ENCODE measurements around the gene RPS6KA1. TPM values are rescaled to one million over a fixed set of nuclear protein-coding genes. Genes with fewer than 3 reads are reported as not detected.
A peak's percentile ranks its signal among the peaks of the same experiment; 100 is the strongest.
"Not testable (repeated sequence)": the region's sequence is repeated elsewhere in the genome, so short reads cannot be mapped to it uniquely, and the experiment has no call there.

RPS6KA1 gene
- total RNA-seq: 1 to 10 TPM; 7.4 to 9.3 TPM
- long read RNA-seq, partial matches to known transcripts: 1 of 2 reads
- long read RNA-seq, other reads (novel, unspliced or antisense): 0 of 2 reads

GRCh38 chr1:26529655-26530409, at the start of gene RPS6KA1:
TSS of gene RPS6KA1 (plus strand) at chr1:26529761. CDS start at chr1:26529921, 160 bp downstream.
- DNase-seq (peak; percentile 67), ATAC-seq (peak; percentile 80 to 88)
- intact Hi-C loops (cut with DNase I): no loop called here

GRCh38 chr1:26482921-26483320, 46.6 kb upstream of the RPS6KA1 start:
- intact Hi-C loops (cut with DNase I): no loop called here
- ATAC-seq (no peak), DNase-seq (no peak)

GRCh38 chr1:26483980-26484379, 45.6 kb upstream of the RPS6KA1 start:
- DNase-seq (no peak), ATAC-seq (no peak)
- intact Hi-C loops (cut with DNase I): no loop called here

- intact Hi-C loops (cut with DNase I): no loop called here
- no peak for ATAC-seq
Measured at GRCh38 chr1:26490155-26490554, 39.4 kb upstream of the RPS6KA1 start.

GRCh38 chr1:26493267-26493666, 36.3 kb upstream of the RPS6KA1 start:
- intact Hi-C loops (cut with DNase I): no loop called here
- ATAC-seq (no peak), DNase-seq (no peak)

More at GRCh38 chr1:26490155-26490554, 39.4 kb upstream of the RPS6KA1 start:
- DNase-seq: no peak

- no peak for ATAC-seq
- intact Hi-C loops (cut with DNase I): no loop called here
Measured at GRCh38 chr1:26493938-26494337, 35.6 kb upstream of the RPS6KA1 start.

GRCh38 chr1:26496861-26497260, 32.7 kb upstream of the RPS6KA1 start:
- ATAC-seq: no peak
- DNase-seq: no peak
- intact Hi-C loops (cut with DNase I): no loop called here

More at GRCh38 chr1:26493938-26494337, 35.6 kb upstream of the RPS6KA1 start:
- no peak for DNase-seq

- intact Hi-C loops (cut with DNase I): no loop called here
- ATAC-seq: no peak
- DNase-seq: no peak
Measured at GRCh38 chr1:26498894-26499293, 30.7 kb upstream of the RPS6KA1 start.

GRCh38 chr1:26500488-26501175, 28.9 kb upstream of the RPS6KA1 start:
- peak; percentile 69 for DNase-seq
- intact Hi-C loops (cut with DNase I): loop anchor here in 1 of 2 donors (2.0 to 10.0 kb wide), 2 partner anchors 28 to 284 kb away; partner anchors contain the start of genes HMGN2 and PIGV
- peak; percentile 95 for ATAC-seq

GRCh38 chr1:26510711-26511110, 18.9 kb upstream of the RPS6KA1 start:
- ATAC-seq; DNase-seq; intact Hi-C loops (cut with DNase I): not testable (repeated sequence)

- DNase-seq; intact Hi-C loops (cut with DNase I); ATAC-seq: not testable (repeated sequence)
Measured at GRCh38 chr1:26515836-26516235, 13.7 kb upstream of the RPS6KA1 start.

- ATAC-seq: no peak
- intact Hi-C loops (cut with DNase I): no loop called here
- DNase-seq: no peak
Measured at GRCh38 chr1:26516987-26517765, 12.4 kb upstream of the RPS6KA1 start.

- DNase-seq (no peak), ATAC-seq (no peak)
- intact Hi-C loops (cut with DNase I): no loop called here
Measured at GRCh38 chr1:26517766-26518049, 11.9 kb upstream of the RPS6KA1 start.

GRCh38 chr1:26518355-26518754, 11.2 kb upstream of the RPS6KA1 start:
- DNase-seq (no peak), ATAC-seq (no peak)
- intact Hi-C loops (cut with DNase I): no loop called here

- DNase-seq (no peak), ATAC-seq (no peak)
- intact Hi-C loops (cut with DNase I): no loop called here
Measured at GRCh38 chr1:26520339-26520738, 9.2 kb upstream of the RPS6KA1 start.

GRCh38 chr1:26521669-26522030, 7.9 kb upstream of the RPS6KA1 start:
- DNase-seq: no peak
- ATAC-seq: no peak
- intact Hi-C loops (cut with DNase I): no loop called here

GRCh38 chr1:26522073-26522472, 7.5 kb upstream of the RPS6KA1 start:
- DNase-seq (no peak), ATAC-seq (no peak)
- intact Hi-C loops (cut with DNase I): no loop called here

- intact Hi-C loops (cut with DNase I): no loop called here
- DNase-seq: no peak
- no peak for ATAC-seq
Measured at GRCh38 chr1:26524181-26524580, 5.4 kb upstream of the RPS6KA1 start.

GRCh38 chr1:26526287-26526686, 3.3 kb upstream of the RPS6KA1 start:
- no peak for DNase-seq
- no peak for ATAC-seq
- intact Hi-C loops (cut with DNase I): no loop called here

GRCh38 chr1:26529405-26529654, 231 bp upstream of the RPS6KA1 start:
- no peak for DNase-seq
- intact Hi-C loops (cut with DNase I): no loop called here
- no peak for ATAC-seq
